ENCODE data around the gene SPEN. TPM values are rescaled to one million over a fixed set of nuclear protein-coding genes. Genes with fewer than 3 reads are reported as not detected.
A peak's percentile ranks its signal among the peaks of the same experiment; 100 is the strongest.

Gene SPEN
- total and polyA plus RNA-seq, 2 experiments from 2014 or later: 25.8 to 31.6 TPM

DNA sequence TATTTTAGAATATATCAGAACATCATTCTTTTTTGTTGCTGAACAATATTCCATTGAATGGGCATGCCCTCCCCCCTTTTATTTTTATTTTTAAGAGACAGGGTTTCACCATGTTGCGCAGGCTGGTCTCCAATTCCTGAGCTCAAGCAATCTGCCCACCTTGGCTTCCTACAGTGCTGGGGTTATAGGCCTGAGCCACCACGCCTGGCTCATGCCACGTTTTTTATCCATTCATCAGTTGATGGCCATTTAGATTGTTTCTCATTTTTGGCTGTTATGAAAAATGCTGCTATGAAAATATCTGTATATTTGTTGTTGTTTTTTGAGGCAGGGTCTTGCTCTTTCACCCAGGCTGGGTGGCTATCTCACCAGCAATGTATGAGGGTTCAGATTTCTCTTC lies 19.8 kb downstream of the SPEN start:
- Histone ChIP-seq H3K4me1 (ENCODE audit: low read depth) (no peaks in the 10 kb centered on the region), H3K27ac (no peak overlapping the region), H3K4me3 (no peak overlapping the region), H3K9me3 (ENCODE audit: low read depth) (no peaks in the 10 kb centered on the region), H3K36me3 (no peaks in the 10 kb centered on the region), H3K27me3 (no peaks in the 10 kb centered on the region)
- no peak for TF ChIP-seq CTCF (IDR thresholded peaks at IDR 0.05; ENCODE audit: low read depth, low read length)
- no peak for DNase-seq (ENCODE audit: low read depth in 1 of 2, low spot score in 1 of 2)

DNA sequence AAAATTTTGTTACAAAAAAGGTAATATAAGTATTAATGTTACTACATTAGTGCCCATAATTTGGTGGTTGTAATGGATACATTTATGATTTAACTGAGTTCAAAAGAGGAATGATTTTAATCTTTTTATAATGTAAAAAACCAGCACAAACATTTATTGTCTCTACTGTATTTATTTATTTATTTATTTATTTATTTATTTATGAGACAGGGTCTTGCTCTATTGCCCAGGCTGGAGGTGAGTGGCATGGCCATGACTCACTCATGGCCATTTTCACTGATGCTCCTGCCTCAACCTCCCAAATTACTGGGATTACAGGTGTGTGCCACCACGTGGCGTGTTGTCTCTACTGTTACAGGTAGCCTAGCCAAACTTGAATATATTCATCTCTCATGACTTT lies 21.9 kb downstream of the SPEN start:
- no peak for TF ChIP-seq CTCF (IDR thresholded peaks at IDR 0.05; ENCODE audit: low read depth, low read length)
- no peaks in the 10 kb centered on the region for H3K4me1 ChIP-seq (ENCODE audit: low read depth)
- H3K27me3 ChIP-seq: no peaks in the 10 kb centered on the region
- H3K9me3 ChIP-seq (ENCODE audit: low read depth): no peaks in the 10 kb centered on the region
- DNase-seq (ENCODE audit: low read depth in 1 of 2, low spot score in 1 of 2): no peak
- H3K4me3 ChIP-seq: no peak overlapping the region
- H3K27ac ChIP-seq: no peak overlapping the region
- H3K36me3 ChIP-seq: peaks cover 5% of the 10 kb centered on the region

- H3K27ac ChIP-seq: no peak overlapping the region
Observed at GRCh38 chr1:15870421-15870820, 22.9 kb downstream of the SPEN start.

DNA sequence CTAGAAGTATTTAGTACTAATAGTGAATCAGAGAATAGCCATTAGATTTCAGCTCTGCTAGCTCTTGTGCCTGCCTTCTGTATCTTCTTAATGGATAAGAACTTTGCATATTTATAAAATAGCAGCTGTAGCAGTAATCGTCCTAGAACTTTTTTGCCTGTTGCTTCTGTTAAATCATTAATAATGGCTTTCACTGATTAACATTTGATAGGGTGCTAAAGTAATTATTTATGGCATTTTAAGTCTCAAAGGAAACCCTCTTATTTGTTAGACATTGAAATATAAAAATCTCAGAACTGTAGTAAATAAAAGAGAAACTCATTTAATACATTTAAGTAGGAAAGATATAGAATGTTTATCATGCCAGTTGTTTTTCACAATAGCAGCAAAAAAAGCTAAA lies 27.0 kb downstream of the SPEN start:
- H3K9me3 ChIP-seq (ENCODE audit: low read depth): no peaks in the 10 kb centered on the region
- H3K27ac ChIP-seq: no peak overlapping the region
- H3K27me3 ChIP-seq: no peaks in the 10 kb centered on the region
- no peaks in the 10 kb centered on the region for H3K4me1 ChIP-seq (ENCODE audit: low read depth)
- no peak overlapping the region for H3K4me3 ChIP-seq
- no peak for DNase-seq (ENCODE audit: low read depth in 1 of 2, low spot score in 1 of 2)
- H3K36me3 ChIP-seq: peaks cover 21% of the 10 kb centered on the region
- no peak for TF ChIP-seq CTCF (IDR thresholded peaks at IDR 0.05; ENCODE audit: low read depth, low read length)

More at GRCh38 chr1:15870421-15870820, 22.9 kb downstream of the SPEN start:
- H3K4me3 ChIP-seq: no peak overlapping the region
- no peak for DNase-seq (ENCODE audit: low read depth in 1 of 2, low spot score in 1 of 2)
- H3K36me3 ChIP-seq: peaks cover 5% of the 10 kb centered on the region
- TF ChIP-seq CTCF (IDR thresholded peaks at IDR 0.05; ENCODE audit: low read depth, low read length): no peak
- no peaks in the 10 kb centered on the region for H3K27me3 ChIP-seq
- no peaks in the 10 kb centered on the region for H3K4me1 ChIP-seq (ENCODE audit: low read depth)
- H3K9me3 ChIP-seq (ENCODE audit: low read depth): no peaks in the 10 kb centered on the region

DNA sequence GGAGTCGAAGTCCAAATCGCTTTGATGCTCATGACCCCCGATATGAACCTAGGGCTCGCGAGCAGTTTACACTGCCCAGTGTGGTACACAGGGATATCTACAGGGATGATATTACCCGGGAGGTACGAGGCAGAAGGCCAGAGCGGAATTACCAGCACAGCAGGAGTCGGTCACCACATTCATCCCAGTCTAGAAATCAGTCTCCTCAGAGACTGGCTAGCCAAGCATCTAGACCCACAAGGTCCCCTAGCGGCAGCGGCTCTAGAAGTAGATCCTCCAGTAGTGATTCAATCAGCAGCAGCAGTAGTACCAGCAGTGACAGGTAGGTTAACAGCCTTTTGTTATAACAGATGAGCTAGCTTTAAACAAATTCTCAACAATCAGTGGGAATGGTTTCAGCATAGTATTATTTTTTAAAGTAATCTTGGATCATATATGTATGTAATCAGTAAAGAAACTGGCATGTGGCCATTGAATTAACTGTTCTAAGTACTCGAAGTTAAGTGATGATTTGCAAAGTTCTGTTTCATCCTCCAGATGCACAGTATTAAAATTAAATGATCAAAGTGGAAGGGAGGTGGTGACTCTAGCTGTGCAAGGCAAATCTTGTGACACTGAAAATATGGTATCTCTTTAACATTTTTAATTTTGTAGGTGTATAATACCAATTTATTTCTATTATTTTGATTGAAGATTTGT lies 29.0 kb downstream of the SPEN start:
- H3K4me1 ChIP-seq (ENCODE audit: low read depth): no peaks in the 10 kb centered on the region
- H3K36me3 ChIP-seq: peaks cover 21% of the 10 kb centered on the region
- H3K9me3 ChIP-seq (ENCODE audit: low read depth): no peaks in the 10 kb centered on the region
- TF ChIP-seq CTCF (IDR thresholded peaks at IDR 0.05; ENCODE audit: low read depth, low read length): peak; percentile 20
- no peak overlapping the region for H3K4me3 ChIP-seq
- H3K27me3 ChIP-seq: no peaks in the 10 kb centered on the region
- DNase-seq (ENCODE audit: low read depth in 1 of 2, low spot score in 1 of 2): peak in 1 of 2 donors; percentile 25
- no peak overlapping the region for H3K27ac ChIP-seq
